HFFc6 (cell line): ENCODE measurements around the gene DOCK3. TPM values are rescaled to one million over a fixed set of nuclear protein-coding genes. Genes with fewer than 3 reads are reported as not detected.

Experiments
- DNase-seq: peaks from one replicate; pipeline ENCODE4 v3.0.0-alpha.2; 2018
- H3K27ac Mint-ChIP-seq: 2 replicates; pipeline ENCODE4 v1.8.0; 2020; ENCODE audit warnings: mild to moderate bottlenecking, mixed read lengths
- H3K27me3 Mint-ChIP-seq: 2 replicates; pipeline ENCODE4 v1.8.0; 2021; ENCODE audit warnings: mild to moderate bottlenecking, moderate library complexity, mixed read lengths; ENCODE audit not compliant: insufficient read depth
- H3K36me3 Mint-ChIP-seq: 2 replicates; pipeline ENCODE4 v1.8.0; 2021; ENCODE audit warnings: low read depth, mixed read lengths
- H3K4me1 Mint-ChIP-seq: 2 replicates; pipeline ENCODE4 v1.8.0; 2020; ENCODE audit warnings: low read depth, mixed read lengths
- H3K4me3 Mint-ChIP-seq: 2 replicates; pipeline ENCODE4 v1.8.0; 2020; ENCODE audit warnings: mild to moderate bottlenecking, moderate library complexity, mixed read lengths
- H3K9me3 Mint-ChIP-seq: 2 replicates; pipeline ENCODE4 v1.8.0; 2020; ENCODE audit warnings: mild to moderate bottlenecking, mixed read lengths
- total RNA-seq, 6 experiments: library from RNA; stranded (reverse); fragmentation: NEBNext Ultra II Directional; extraction: Animal tissue kit (Norgen Biotek cat#: 25700); gene quantifications; 2 replicates in 1 of 6; 3 replicates in 5 of 6; pipeline ENCODE4 v1.2.3, GENCODE V29; 2021
- TF ChIP-seq, protein P1 (sequence below): fragments of 200-600 bp; sonication (generic); IDR thresholded peaks from 2 replicates; pipeline ENCODE4 v1.5.0; 2021; ENCODE audit warnings: antibody characterized with exemption, mild to moderate bottlenecking

Gene DOCK3
- total RNA-seq, 6 experiments from 2014 or later, result 0.14 to 0.26 (median 0.22) TPM

DNA sequence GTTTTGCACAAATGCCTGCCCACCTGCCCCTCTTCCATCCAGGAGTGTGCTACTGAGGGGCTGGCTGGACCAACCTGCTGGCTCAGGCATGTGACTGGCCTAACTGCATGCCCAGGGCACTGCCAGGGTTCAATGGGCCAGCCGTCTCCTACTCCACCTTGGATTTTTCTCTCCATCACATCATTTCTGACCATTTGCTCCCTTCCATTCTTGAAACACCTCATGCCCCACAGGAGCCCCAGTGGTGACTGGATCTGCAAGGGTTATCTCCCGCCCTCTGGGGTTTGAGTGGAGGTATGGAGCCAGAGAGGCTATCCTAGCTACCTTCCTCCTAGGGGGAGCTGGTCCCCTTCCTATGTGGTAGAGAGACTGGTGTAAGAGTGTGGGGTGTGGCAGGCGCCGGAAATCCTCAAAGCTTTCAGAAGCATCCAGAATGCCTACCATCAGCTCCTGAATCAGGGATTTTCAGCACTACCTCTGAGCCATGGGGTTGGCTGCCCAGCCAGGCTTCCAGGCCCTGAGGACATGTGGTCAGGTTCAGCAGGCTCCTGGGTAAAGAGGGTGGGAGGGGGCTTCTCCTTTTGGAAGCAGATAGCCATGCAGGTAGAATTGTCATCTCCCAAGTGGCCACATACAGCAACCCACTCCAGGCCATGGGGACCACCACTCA is 707.5 kb downstream of the DOCK3 start:
- Mint-ChIP-seq H3K27ac (no peak overlapping the region), H3K4me1 (peaks cover 27% of the 10 kb centered on the region), H3K9me3 (no peaks in the 10 kb centered on the region), H3K36me3 (peaks cover 23% of the 10 kb centered on the region), H3K4me3 (no peak overlapping the region), H3K27me3 (peaks cover 1% of the 10 kb centered on the region)
- no peak for DNase-seq
- TF ChIP-seq, protein P1, sequence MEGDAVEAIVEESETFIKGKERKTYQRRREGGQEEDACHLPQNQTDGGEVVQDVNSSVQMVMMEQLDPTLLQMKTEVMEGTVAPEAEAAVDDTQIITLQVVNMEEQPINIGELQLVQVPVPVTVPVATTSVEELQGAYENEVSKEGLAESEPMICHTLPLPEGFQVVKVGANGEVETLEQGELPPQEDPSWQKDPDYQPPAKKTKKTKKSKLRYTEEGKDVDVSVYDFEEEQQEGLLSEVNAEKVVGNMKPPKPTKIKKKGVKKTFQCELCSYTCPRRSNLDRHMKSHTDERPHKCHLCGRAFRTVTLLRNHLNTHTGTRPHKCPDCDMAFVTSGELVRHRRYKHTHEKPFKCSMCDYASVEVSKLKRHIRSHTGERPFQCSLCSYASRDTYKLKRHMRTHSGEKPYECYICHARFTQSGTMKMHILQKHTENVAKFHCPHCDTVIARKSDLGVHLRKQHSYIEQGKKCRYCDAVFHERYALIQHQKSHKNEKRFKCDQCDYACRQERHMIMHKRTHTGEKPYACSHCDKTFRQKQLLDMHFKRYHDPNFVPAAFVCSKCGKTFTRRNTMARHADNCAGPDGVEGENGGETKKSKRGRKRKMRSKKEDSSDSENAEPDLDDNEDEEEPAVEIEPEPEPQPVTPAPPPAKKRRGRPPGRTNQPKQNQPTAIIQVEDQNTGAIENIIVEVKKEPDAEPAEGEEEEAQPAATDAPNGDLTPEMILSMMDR, result 0 out of 2 replicates have a peak, but pooled peaks have one; percentile 6

DNA sequence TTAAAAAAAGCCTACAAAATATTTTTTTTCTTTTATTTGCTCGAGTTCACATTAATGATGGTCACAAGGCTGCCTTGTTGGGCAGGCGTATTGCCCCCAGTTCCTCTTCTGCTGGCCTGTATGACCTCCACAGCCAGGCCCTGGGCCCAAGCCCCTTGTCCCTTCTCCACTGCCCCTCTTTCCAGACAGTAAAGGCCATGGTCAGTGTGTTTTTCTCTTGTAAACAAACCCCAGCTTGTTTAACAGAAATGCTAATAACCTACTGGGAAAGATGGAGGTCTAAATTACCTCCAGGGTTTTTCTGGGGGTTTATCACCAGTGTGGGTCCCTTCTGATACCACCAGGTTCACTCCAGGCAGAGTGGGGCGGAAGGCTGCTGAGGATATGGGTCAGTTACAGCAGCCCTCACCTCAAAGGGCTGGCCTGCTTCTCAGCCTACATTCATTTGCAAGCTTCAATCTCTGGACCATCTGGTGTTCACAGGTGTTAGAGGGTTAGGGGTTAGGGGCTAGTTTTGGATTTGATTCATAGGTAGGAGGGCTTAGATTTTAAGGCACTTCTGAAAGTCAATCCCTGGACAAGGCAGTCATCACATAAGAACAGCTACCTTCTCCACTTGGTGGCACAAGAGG is 708.3 kb downstream of the DOCK3 start:
- peaks cover 35% of the 10 kb centered on the region for H3K4me1 Mint-ChIP-seq
- H3K36me3 Mint-ChIP-seq, result peaks cover 29% of the 10 kb centered on the region
- H3K9me3 Mint-ChIP-seq, result no peaks in the 10 kb centered on the region
- TF ChIP-seq, protein P1, result no peak
- DNase-seq, result no peak
- H3K27me3 Mint-ChIP-seq, result peaks cover 1% of the 10 kb centered on the region
- no peak overlapping the region; the same call in 1 of the 2 replicates for H3K27ac Mint-ChIP-seq
- peak overlapping the region; percentile 95 for H3K4me3 Mint-ChIP-seq

DNA sequence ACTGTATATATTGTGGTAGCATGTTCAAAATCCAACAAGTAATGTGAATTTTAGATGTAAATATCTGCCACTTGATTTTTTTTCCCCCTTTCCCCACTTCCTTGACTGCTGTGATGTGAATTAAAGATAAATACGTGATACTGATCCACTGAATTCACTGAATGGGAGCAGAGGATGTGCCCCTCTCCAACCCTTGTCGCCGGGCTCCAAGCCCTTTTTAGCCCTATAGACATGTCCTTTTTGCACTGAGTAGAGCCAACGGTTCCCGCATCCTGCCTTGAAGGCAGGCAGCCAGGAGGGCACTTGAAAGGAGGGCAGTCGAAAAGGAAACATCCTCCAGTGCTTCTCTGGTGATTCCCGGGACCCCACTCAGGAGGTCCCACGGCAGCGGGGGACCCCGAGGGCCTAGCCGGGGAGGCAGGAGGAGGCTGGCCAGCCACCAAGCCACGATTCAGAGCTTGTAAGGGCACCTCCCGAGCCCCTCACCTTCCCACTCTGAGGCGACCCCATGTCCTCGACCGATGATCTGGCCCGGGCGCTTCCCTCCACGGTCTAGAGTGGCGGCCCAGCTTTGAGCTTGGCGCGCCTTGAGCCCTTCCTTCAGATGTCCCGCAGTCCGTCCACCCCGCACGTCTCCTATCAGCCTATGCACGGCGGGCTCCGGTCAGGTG is 709.5 kb downstream of the DOCK3 start:
- H3K36me3 Mint-ChIP-seq, result peaks cover 35% of the 10 kb centered on the region
- DNase-seq, result no peak
- TF ChIP-seq, protein P1, result no peak
- no peaks in the 10 kb centered on the region for H3K9me3 Mint-ChIP-seq
- peaks cover 46% of the 10 kb centered on the region for H3K4me1 Mint-ChIP-seq
- H3K27ac Mint-ChIP-seq, result peak overlapping the region; percentile 98
- H3K4me3 Mint-ChIP-seq, result peak overlapping the region; percentile 95
- no peaks in the 10 kb centered on the region; the same call in none of the 2 replicates for H3K27me3 Mint-ChIP-seq

DNA sequence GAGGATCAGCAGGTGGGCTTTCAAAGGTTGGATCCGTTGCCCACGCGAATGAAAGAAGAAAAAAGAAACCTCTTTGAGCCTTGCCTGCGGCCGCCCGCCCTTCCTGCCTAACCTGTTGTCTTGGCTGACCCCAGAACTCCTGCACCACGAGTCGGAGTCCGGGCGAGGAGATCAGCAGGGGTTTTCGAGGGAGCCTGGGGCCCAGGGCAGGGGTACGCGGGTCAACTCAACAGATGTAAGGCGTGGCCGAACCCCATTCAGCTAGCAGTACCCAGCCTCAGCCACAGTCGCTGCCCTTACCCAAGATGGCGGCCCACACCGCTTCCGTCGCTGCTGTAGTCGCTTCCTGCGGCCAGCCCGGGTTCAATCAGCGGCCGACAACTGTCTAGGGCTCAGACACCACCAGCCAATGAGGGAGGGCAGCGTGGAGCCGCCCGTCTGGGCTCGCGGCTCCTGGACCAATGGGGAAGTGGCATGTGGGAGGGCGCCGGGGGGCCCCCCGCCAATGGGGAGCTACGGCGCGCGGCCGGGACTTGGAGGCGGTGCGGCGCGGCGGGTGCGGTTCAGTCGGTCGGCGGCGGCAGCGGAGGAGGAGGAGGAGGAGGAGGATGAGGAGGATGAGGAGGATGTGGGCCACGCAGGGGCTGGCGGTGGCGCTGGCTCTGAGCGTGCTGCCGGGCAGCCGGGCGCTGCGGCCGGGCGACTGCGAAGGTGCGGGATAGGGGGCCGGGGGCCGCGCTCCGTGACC is 710.2 kb downstream of the DOCK3 start, which contains the start of gene MANF:
MANF (plus strand) TSS at position 566 of the 748 bp plus-strand sequence; CDS start at position 618, 52 bp downstream.
- Mint-ChIP-seq H3K4me1 (peaks cover 50% of the 10 kb centered on the region), H3K4me3 (peak within 1 kb of the TSS; percentile 95), H3K9me3 (no peaks in the 10 kb centered on the region), H3K27me3 (no peaks in the 10 kb centered on the region; the same call in none of the 2 replicates), H3K27ac (peak within 1 kb of the TSS; percentile 98), H3K36me3 (peaks cover 38% of the 10 kb centered on the region)
- TF ChIP-seq, protein P1, result no peak
- DNase-seq, result peak; percentile 98

DNA sequence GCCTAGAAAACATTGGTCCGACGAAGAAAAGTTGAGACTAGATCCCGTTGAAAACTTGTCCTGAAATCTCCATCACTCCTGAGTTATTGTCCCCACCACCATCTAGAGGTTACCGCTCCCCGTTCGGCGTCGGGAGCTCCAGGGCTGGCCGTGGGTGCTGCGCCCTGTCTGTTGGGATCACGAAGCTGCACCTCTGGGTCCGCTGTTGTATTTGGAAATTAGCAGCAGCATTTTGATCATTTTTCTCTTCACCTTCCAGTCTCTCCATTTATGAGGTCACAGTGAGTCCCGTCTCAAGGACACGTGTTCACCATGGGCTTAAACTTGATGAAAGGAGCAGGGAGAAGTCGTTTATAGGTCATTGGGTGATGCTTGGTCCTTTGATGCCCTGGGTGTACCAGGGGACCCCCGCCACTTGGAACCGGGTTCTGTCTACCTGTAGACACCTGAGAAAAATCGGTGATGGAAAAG is 710.9 kb downstream of the DOCK3 start:
- H3K36me3 Mint-ChIP-seq, result peaks cover 38% of the 10 kb centered on the region
- H3K27ac Mint-ChIP-seq, result peak overlapping the region; percentile 79
- peak overlapping the region; percentile 95 for H3K4me3 Mint-ChIP-seq
- no peaks in the 10 kb centered on the region for H3K9me3 Mint-ChIP-seq
- H3K4me1 Mint-ChIP-seq, result peaks cover 54% of the 10 kb centered on the region
- no peaks in the 10 kb centered on the region; the same call in none of the 2 replicates for H3K27me3 Mint-ChIP-seq
- no peak for DNase-seq
- TF ChIP-seq, protein P1, result no peak
